Panc1 (cell line): ENCODE measurements around the gene CNTN5. TPM values are rescaled to one million over a fixed set of nuclear protein-coding genes. Genes with fewer than 3 reads are reported as not detected.
"Not testable (repeated sequence)": the region's sequence is repeated elsewhere in the genome, so short reads cannot be mapped to it uniquely, and the experiment has no call there.

ENCODE experiments used
- ATAC-seq: fragments of 200-7000 bp; cut with Tn5 transposase; 2 replicates; pipeline ENCODE4 v1.9.1; 2020; ENCODE audit warnings: mild to moderate bottlenecking, moderate library complexity
- BruUV-seq: library from RNA; stranded (reverse); fragments of 400-500 nt; replicated peaks from 2 replicates; lab custom pipeline; 2021; lab: Mats Ljungman, UMichigan
- CTCF ChIA-PET: fragments of 300-600 bp; sonication (Branson Sonifier 250); formaldehyde crosslinking; loops from one replicate; lab custom pipeline; 2022; ENCODE audit warnings: antibody characterized with exemption; lab: Charles Lee
- POLR2A ChIA-PET: fragments of 300-600 bp; sonication (Branson Sonifier 250); formaldehyde crosslinking; loops from one replicate; lab custom pipeline; 2022; ENCODE audit warnings: antibody characterized with exemption; lab: Charles Lee
- DNase-seq: peaks from one replicate; pipeline ENCODE4 v3.0.0-alpha.2; 2010; ENCODE audit warnings: low read depth, low spot score
- H3K27ac ChIP-seq: 2 replicates; pipeline ENCODE4 v1.5.1; 2011; ENCODE audit warnings: mild to moderate bottlenecking, low read length, inconsistent platforms
- H3K27me3 ChIP-seq: fragments of 200-500 bp; sonication (Bioruptor generic); 2 replicates; pipeline ENCODE4 v1.6.0; 2014; ENCODE audit warnings: low read length, inconsistent platforms; ENCODE audit not compliant: control insufficient read depth, insufficient read depth
- H3K36me3 ChIP-seq: fragments of 200-500 bp; sonication (Bioruptor generic); 2 replicates; pipeline ENCODE4 v1.5.1; 2014; ENCODE audit warnings: inconsistent platforms, mild to moderate bottlenecking, low read length, moderate library complexity; ENCODE audit not compliant: control insufficient read depth, insufficient read depth
- H3K4me1 ChIP-seq: 2 replicates; pipeline ENCODE4 v1.5.1; 2011; ENCODE audit warnings: inconsistent platforms, mild to moderate bottlenecking, low read length, moderate library complexity; ENCODE audit not compliant: control insufficient read depth, insufficient read depth
- H3K4me3 ChIP-seq, 2 experiments: 2 replicates each; pipeline ENCODE4 v1.5.1; 2011 to 2012; ENCODE audit warnings: low read depth in 2 of 2, low read length in 2 of 2, mild to moderate bottlenecking in 2 of 2, inconsistent platforms in 1 of 2, moderate library complexity in 1 of 2
- H3K9me3 ChIP-seq: fragments of 200-500 bp; sonication (Bioruptor generic); 2 replicates; pipeline ENCODE4 v1.5.1; 2014; ENCODE audit warnings: low read depth, mild to moderate bottlenecking, inconsistent platforms, low read length, moderate library complexity; ENCODE audit not compliant: control insufficient read depth, insufficient read depth
- POLR2AphosphoS5 ChIP-seq: IDR thresholded peaks from 2 replicates; pipeline ENCODE4 v1.6.1; 2012; ENCODE audit warnings: mild to moderate bottlenecking, low read depth, low read length, moderate library complexity
- SIN3A ChIP-seq: IDR thresholded peaks from 2 replicates; pipeline ENCODE4 v1.6.1; 2012; ENCODE audit warnings: low read depth, mild to moderate bottlenecking, low read length, moderate library complexity, borderline replicate concordance; ENCODE audit not compliant: insufficient read depth
- TCF7L2 ChIP-seq: IDR thresholded peaks from 2 replicates; pipeline ENCODE4 v1.6.1; 2011; ENCODE audit warnings: mild to moderate bottlenecking, low read depth, low read length, inconsistent platforms
- in situ Hi-C: cut with HindIII; loops from 2 replicates; pipeline ENCODE4 v1.10.0; 2016; ENCODE audit warnings: low sequenced_read_pairs, low pct_unique_long_range_greater_than_20kb
- intact Hi-C: fragments of 100-400 bp; cut with micrococcal nuclease; formaldehyde crosslinking; loops from one replicate; pipeline ENCODE4 v1.10.0; 2022; ENCODE audit not compliant: unreplicated experiment
- total RNA-seq: library from RNA; stranded (reverse); gene quantifications from one replicate; pipeline ENCODE4 v1.2.1, GENCODE V29; 2021; ENCODE audit not compliant: unreplicated experiment
- TF ChIP-seq, protein P1 (sequence below), 2 experiments: IDR thresholded peaks; 2 replicates each; pipeline ENCODE4 v1.6.1; 2011 to 2012; ENCODE audit warnings: low read depth in 2 of 2, control low read depth in 1 of 2, low read length in 1 of 2, mild to moderate bottlenecking in 1 of 2, moderate library complexity in 1 of 2; ENCODE audit not compliant: insufficient read depth in 1 of 2
- TF ChIP-seq, protein P2 (sequence below): fragments of 450-650 bp; IDR thresholded peaks from 2 replicates; pipeline ENCODE4 v1.5.1; 2017; ENCODE audit warnings: mild to moderate bottlenecking

Gene CNTN5
- total RNA-seq, 1 experiment from 2014 or later: not detected

DNA sequence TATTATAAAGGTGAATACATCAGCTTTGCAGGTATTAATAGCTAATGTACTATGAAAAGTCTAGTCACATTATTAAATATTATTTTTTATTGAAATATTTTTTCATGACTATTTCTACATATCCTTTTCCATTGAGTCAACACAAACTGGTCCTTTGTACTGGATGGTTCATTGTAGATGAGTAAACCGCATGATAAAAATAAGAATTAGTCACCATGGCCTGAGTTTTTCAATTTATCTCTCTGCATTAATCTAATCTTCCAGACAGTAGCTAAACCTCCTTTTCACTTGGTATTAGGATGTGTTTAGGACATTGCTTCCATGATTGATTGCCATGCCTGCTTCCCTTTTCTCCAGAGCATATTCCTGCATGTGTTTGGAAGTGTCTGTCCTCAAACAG, 1227.0 kb downstream of the CNTN5 start:
- H3K27me3 ChIP-seq: no peaks in the 10 kb centered on the region
- ChIA-PET CTCF (no interaction called here), POLR2A (interaction anchor here (0.6 kb wide), 1 partner anchor 36 kb away, joined by 3 read pairs; no protein-coding TSS in a partner anchor)
- no peak for DNase-seq
- no peak overlapping the region for H3K4me3 ChIP-seq
- no peaks in the 10 kb centered on the region for H3K36me3 ChIP-seq
- H3K9me3 ChIP-seq: no peaks in the 10 kb centered on the region
- no peak overlapping the region for H3K27ac ChIP-seq
- no peak for ATAC-seq
- intact Hi-C loops: no loop called here
- no peaks in the 10 kb centered on the region for H3K4me1 ChIP-seq
- in situ Hi-C loops: no loop called here
- TF ChIP-seq TCF7L2: no peak
- TF ChIP-seq, protein P1, sequence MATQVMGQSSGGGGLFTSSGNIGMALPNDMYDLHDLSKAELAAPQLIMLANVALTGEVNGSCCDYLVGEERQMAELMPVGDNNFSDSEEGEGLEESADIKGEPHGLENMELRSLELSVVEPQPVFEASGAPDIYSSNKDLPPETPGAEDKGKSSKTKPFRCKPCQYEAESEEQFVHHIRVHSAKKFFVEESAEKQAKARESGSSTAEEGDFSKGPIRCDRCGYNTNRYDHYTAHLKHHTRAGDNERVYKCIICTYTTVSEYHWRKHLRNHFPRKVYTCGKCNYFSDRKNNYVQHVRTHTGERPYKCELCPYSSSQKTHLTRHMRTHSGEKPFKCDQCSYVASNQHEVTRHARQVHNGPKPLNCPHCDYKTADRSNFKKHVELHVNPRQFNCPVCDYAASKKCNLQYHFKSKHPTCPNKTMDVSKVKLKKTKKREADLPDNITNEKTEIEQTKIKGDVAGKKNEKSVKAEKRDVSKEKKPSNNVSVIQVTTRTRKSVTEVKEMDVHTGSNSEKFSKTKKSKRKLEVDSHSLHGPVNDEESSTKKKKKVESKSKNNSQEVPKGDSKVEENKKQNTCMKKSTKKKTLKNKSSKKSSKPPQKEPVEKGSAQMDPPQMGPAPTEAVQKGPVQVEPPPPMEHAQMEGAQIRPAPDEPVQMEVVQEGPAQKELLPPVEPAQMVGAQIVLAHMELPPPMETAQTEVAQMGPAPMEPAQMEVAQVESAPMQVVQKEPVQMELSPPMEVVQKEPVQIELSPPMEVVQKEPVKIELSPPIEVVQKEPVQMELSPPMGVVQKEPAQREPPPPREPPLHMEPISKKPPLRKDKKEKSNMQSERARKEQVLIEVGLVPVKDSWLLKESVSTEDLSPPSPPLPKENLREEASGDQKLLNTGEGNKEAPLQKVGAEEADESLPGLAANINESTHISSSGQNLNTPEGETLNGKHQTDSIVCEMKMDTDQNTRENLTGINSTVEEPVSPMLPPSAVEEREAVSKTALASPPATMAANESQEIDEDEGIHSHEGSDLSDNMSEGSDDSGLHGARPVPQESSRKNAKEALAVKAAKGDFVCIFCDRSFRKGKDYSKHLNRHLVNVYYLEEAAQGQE (IDR thresholded peaks at IDR 0.05; ENCODE audit: insufficient read depth in 1 of 2, low read depth in 2 of 2, low read length in 1 of 2): no peak
- no peak for TF ChIP-seq POLR2AphosphoS5
- TF ChIP-seq, protein P2, sequence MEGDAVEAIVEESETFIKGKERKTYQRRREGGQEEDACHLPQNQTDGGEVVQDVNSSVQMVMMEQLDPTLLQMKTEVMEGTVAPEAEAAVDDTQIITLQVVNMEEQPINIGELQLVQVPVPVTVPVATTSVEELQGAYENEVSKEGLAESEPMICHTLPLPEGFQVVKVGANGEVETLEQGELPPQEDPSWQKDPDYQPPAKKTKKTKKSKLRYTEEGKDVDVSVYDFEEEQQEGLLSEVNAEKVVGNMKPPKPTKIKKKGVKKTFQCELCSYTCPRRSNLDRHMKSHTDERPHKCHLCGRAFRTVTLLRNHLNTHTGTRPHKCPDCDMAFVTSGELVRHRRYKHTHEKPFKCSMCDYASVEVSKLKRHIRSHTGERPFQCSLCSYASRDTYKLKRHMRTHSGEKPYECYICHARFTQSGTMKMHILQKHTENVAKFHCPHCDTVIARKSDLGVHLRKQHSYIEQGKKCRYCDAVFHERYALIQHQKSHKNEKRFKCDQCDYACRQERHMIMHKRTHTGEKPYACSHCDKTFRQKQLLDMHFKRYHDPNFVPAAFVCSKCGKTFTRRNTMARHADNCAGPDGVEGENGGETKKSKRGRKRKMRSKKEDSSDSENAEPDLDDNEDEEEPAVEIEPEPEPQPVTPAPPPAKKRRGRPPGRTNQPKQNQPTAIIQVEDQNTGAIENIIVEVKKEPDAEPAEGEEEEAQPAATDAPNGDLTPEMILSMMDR: no peak
- no peak for TF ChIP-seq SIN3A
- BruUV-seq: no TSS peak

DNA sequence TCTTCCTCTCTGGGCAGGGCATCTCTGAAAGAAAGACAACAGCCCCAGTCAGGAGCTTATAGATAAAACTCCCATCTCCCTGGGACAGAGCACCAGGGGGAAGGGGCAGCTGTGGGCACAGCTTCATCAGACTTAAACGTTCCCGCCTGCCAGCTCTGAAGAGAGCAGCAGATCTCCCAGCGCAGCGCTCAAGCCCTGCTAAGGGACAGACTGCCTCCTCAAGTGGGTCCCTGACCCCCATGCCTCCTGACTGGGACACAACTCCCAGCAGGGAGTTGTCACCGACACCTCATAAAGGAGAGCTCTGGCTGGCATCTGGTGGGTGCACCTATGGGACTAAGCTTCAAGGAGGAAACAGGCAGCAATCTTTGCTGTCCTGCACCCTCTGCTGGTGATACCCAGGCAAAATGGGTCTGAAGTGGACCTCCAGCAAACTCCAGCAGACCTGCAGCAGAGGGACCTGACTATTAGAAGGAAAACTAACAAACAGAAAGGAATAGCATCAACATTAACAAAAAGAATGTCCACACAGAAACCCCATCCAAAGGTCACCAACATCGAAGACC, 1236.6 kb downstream of the CNTN5 start:
- H3K27me3 ChIP-seq, H3K27ac ChIP-seq, H3K9me3 ChIP-seq, BruUV-seq, H3K4me3 ChIP-seq, DNase-seq, CTCF ChIA-PET, H3K36me3 ChIP-seq, ATAC-seq, in situ Hi-C loops, intact Hi-C loops, H3K4me1 ChIP-seq, POLR2A ChIA-PET: not testable (repeated sequence)

DNA sequence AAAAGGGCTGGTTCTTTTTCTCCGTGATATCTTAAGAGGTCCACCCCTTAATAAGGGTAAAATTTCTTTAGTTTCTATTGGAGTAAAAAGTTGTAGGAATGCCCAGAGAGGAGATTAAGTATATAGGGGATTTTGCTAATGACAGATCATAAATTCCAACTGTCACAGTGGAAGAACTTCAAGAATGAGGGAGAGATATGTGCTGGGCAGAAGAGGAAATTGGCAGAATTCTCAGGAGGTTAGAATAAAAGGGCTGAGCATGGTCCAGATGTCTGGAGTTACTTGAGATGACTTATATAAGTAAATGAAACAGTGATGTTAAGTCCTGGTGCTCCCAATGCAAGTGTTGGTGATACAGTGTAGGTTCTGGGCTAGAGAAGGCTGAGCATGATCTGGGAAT, 1248.8 kb downstream of the CNTN5 start:
- H3K4me1 ChIP-seq: no peaks in the 10 kb centered on the region
- CTCF ChIA-PET: no interaction called here
- no peaks in the 10 kb centered on the region for H3K9me3 ChIP-seq
- POLR2A ChIA-PET: no interaction called here
- H3K27me3 ChIP-seq: no peaks in the 10 kb centered on the region
- intact Hi-C loops: no loop called here
- ATAC-seq (no peak), DNase-seq (no peak)
- H3K36me3 ChIP-seq: no peaks in the 10 kb centered on the region
- BruUV-seq: no TSS peak
- TF ChIP-seq TCF7L2 (no peak), SIN3A (no peak), POLR2AphosphoS5 (no peak)
- TF ChIP-seq, protein P1 (IDR thresholded peaks at IDR 0.05; ENCODE audit: insufficient read depth in 1 of 2, low read depth in 2 of 2, low read length in 1 of 2): no peak
- TF ChIP-seq, protein P2: no peak
- H3K4me3 ChIP-seq: no peak overlapping the region
- in situ Hi-C loops: no loop called here
- H3K27ac ChIP-seq: no peak overlapping the region
